Measurements from ENCODE around the gene IFNLR1.

The IFNLR1 gene

GRCh38 chr1:24122776-24123175, 64.3 kb downstream of the IFNLR1 start:
- TF ChIP-seq CTCF (IDR thresholded peaks at IDR 0.05): no peak

- TF ChIP-seq CTCF (IDR thresholded peaks at IDR 0.05): no peak
These were observed 65.7 kb downstream of the IFNLR1 start for GRCh38 chr1:24121406-24121805.

GRCh38 chr1:24120965-24121364, 66.1 kb downstream of the IFNLR1 start:
- TF ChIP-seq CTCF (IDR thresholded peaks at IDR 0.05): no peak

- no peak for TF ChIP-seq CTCF (IDR thresholded peaks at IDR 0.05)
These were observed 67.0 kb downstream of the IFNLR1 start for GRCh38 chr1:24119859-24120756.

GRCh38 chr1:24119489-24119858, 67.6 kb downstream of the IFNLR1 start:
- no peak for TF ChIP-seq CTCF (IDR thresholded peaks at IDR 0.05)

- TF ChIP-seq CTCF (IDR thresholded peaks at IDR 0.05): no peak
These were observed 68.5 kb downstream of the IFNLR1 start for GRCh38 chr1:24118410-24119242.

GRCh38 chr1:24117722-24118409, 69.2 kb downstream of the IFNLR1 start:
- no peak for TF ChIP-seq CTCF (IDR thresholded peaks at IDR 0.05)
